HepG2 (cell line): ENCODE results near the gene HIBADH. TPM values are rescaled to one million over a fixed set of nuclear protein-coding genes. Genes with fewer than 3 reads are reported as not detected.

Experiments
- ATAC-seq: fragments of 200-7000 bp; cut with Tn5 transposase; 3 replicates; pipeline ENCODE4 v1.9.1; 2020; ENCODE audit warnings: mild to moderate bottlenecking, moderate library complexity
- BruUV-seq: library from RNA; stranded (reverse); fragments of 400-500 nt; replicated peaks from 2 replicates; lab custom pipeline; 2021; lab: Mats Ljungman, UMichigan
- CTCF ChIA-PET: fragments of 300-600 bp; formaldehyde crosslinking; extraction: SDS; loops from one replicate; lab custom pipeline; 2021; ENCODE audit warnings: low total read pairs, inconsistent platforms, low intra/inter-chr PET ratio; lab: Yijun Ruan, JAX
- POLR2A ChIA-PET: fragments of 350-600 bp; sonication (Branson Sonifier 250); formaldehyde crosslinking; loops from one replicate; lab custom pipeline; 2020; ENCODE audit warnings: antibody characterized with exemption, inconsistent platforms; lab: Yijun Ruan, JAX
- DNase-seq: peaks from one replicate; pipeline ENCODE4 v3.0.0-alpha.2; 2015; ENCODE audit warnings: low spot score
- FAIRE-seq: peaks from 3 replicates; lab custom pipeline; 2011; peaks lifted over from hg19 to GRCh38; lab: Jason Lieb, UNC
- H2AFZ ChIP-seq: one replicate; pipeline ENCODE4 v1.6.1; 2011; ENCODE audit warnings: low read length, inconsistent platforms
- H3K27ac ChIP-seq: fragments of 300-600 bp; 3 replicates; pipeline ENCODE4 v1.8.0; 2011; ENCODE audit warnings: mixed run types, mild to moderate bottlenecking, mixed read lengths, low read length, inconsistent platforms; ENCODE audit not compliant: insufficient read depth; ENCODE audit errors: extremely low read length
- H3K27me3 ChIP-seq, 2 experiments: fragments of 200-600 bp in 1 of 2; 2 replicates in 1 of 2; 3 replicates in 1 of 2; pipeline versions ENCODE4 v1.6.0 to v1.8.0; 2011; ENCODE audit warnings: low read length in 2 of 2, mild to moderate bottlenecking in 2 of 2, moderate library complexity in 2 of 2, inconsistent platforms in 1 of 2; ENCODE audit not compliant: insufficient read depth in 2 of 2, control insufficient read depth in 1 of 2
- H3K36me3 ChIP-seq, 2 experiments: fragments of 200-600 bp in 1 of 2; replicated peaks in 1 of 2; 2 replicates in 1 of 2; 3 replicates in 1 of 2; pipeline versions ENCODE4 v1.5.1 to v1.8.0; 2011; ENCODE audit warnings: low read length in 2 of 2, inconsistent platforms in 1 of 2; ENCODE audit not compliant: insufficient read depth in 2 of 2, control insufficient read depth in 1 of 2
- H3K4me1 ChIP-seq: 2 replicates; pipeline ENCODE4 v1.5.1; 2012; ENCODE audit warnings: low read length, inconsistent platforms; ENCODE audit not compliant: insufficient read depth
- H3K4me2 ChIP-seq: 2 replicates; pipeline ENCODE4 v1.6.0; 2011; ENCODE audit warnings: low read depth, low read length, inconsistent platforms
- H3K4me3 ChIP-seq, 3 experiments: fragments of 200-600 bp in 1 of 3; sonication (generic), shearing (Covaris generic) in 1 of 3; replicated peaks in 1 of 3; 2 replicates each; pipeline ENCODE4 v1.5.1; 2011 to 2016; ENCODE audit warnings: low read length in 3 of 3, inconsistent platforms in 2 of 3, low read depth in 2 of 3, mild to moderate bottlenecking in 2 of 3, control low read depth in 1 of 3, mixed read lengths in 1 of 3; ENCODE audit not compliant: insufficient read depth in 1 of 3
- H3K79me2 ChIP-seq: one replicate; pipeline ENCODE4 v1.6.1; 2011; ENCODE audit warnings: low read length, inconsistent platforms; ENCODE audit not compliant: insufficient read depth
- H3K9ac ChIP-seq: 2 replicates; pipeline ENCODE4 v1.6.0; 2011; ENCODE audit warnings: mild to moderate bottlenecking, low read depth, low read length, inconsistent platforms; ENCODE audit not compliant: insufficient read depth
- H3K9me3 ChIP-seq: 2 replicates; pipeline ENCODE4 v1.5.1; 2012; ENCODE audit warnings: mild to moderate bottlenecking, low read length
- H4K20me1 ChIP-seq: 2 replicates; pipeline ENCODE4 v1.6.0; 2011; ENCODE audit warnings: inconsistent platforms, mild to moderate bottlenecking, low read length, moderate library complexity; ENCODE audit not compliant: insufficient read depth
- CTCF ChIP-seq: sonication (generic); formaldehyde crosslinking; IDR thresholded peaks from 2 replicates; pipeline ENCODE4 v1.5.0; 2020; ENCODE audit warnings: mild to moderate bottlenecking, missing genetic modification reagents, moderate library complexity
- FOXP1 ChIP-seq, 2 experiments: fragments of 450-650 bp in 1 of 2; IDR thresholded peaks; 2 replicates each; pipeline ENCODE4 v1.6.1; 2017 to 2018; ENCODE audit warnings: antibody characterized with exemption in 1 of 2
- KLF9 ChIP-seq: IDR thresholded peaks from 2 replicates; pipeline ENCODE4 v1.6.1; 2016; ENCODE audit warnings: low read depth
- PLRG1 ChIP-seq: fragments of 450-650 bp; conservative IDR thresholded peaks from 2 replicates; pipeline ENCODE4 v1.6.1; 2016
- PRPF4 ChIP-seq: fragments of 200-400 bp; formaldehyde crosslinking; IDR thresholded peaks from 2 replicates; pipeline ENCODE4 v1.6.1; 2016; ENCODE audit warnings: low read length, low read depth; ENCODE audit not compliant: poor library complexity, severe bottlenecking
- RFX3 ChIP-seq: IDR thresholded peaks from 2 replicates; pipeline ENCODE4 v1.6.1; 2016; ENCODE audit warnings: missing biosample characterization, missing genetic modification reagents
- ZBTB14 ChIP-seq: sonication (generic); formaldehyde crosslinking; IDR thresholded peaks from 2 replicates; pipeline ENCODE4 v1.4.0; 2020; ENCODE audit warnings: missing genetic modification reagents
- ZNF20 ChIP-seq: sonication (generic); formaldehyde crosslinking; IDR thresholded peaks from 2 replicates; pipeline ENCODE4 v1.4.0; 2020; ENCODE audit warnings: mild to moderate bottlenecking, moderate library complexity, missing genetic modification reagents
- WGBS: methylation state at CpG from one replicate; pipeline ENCODE4 v1.1.6; 2017; ENCODE audit warnings: low lambda C conversion rate; 5-methylcytosine and 5-hydroxymethylcytosine counted together
- in situ Hi-C: cut with HindIII; loops from 2 replicates; pipeline ENCODE4 v1.10.0; 2017; ENCODE audit warnings: low pct_unique_long_range_greater_than_20kb; ENCODE audit not compliant: extremely low pct_ligation_motif_present
- intact Hi-C: fragments of 100-400 bp; cut with micrococcal nuclease; formaldehyde crosslinking; loops from one replicate; pipeline ENCODE4 v1.10.0; 2022; ENCODE audit not compliant: unreplicated experiment
- polyA plus RNA-seq, 8 experiments: library from polyadenylated mRNA; depleted of rRNA in 3 of 8; stranded (reverse) in 7 of 8; unstranded in 1 of 8; fragments of >200 nt; fragmentation: Illumina TruSeq in 4 of 8; extraction: Trizol in 4 of 8; gene quantifications; 2 replicates each; pipeline versions ENCODE4 v1.2.1 to v1.2.3, GENCODE V29; 2011 to 2016; ENCODE audit warnings: low read depth in 4 of 8, missing spikeins in 1 of 8, mixed read lengths in 1 of 8; ENCODE audit not compliant: insufficient read depth in 1 of 8
- total RNA-seq, 5 experiments: library from RNA; depleted of rRNA; stranded (reverse); fragments of >200 nt; fragmentation: Illumina TruSeq; extraction: Trizol; gene quantifications; 2 replicates each; pipeline ENCODE4 v1.2.3, GENCODE V29; 2016; ENCODE audit warnings: low read depth in 1 of 5

HIBADH gene
- total and polyA plus RNA-seq, 2 of the 13 experiments (the other 11 are each of a cell fraction or from before 2014, with no cell fraction given) = 49.9 to 59.5 TPM

- intact Hi-C loops (loop anchor here (10.0 kb wide), 1 partner anchor 409 kb away; no protein-coding TSS in a partner anchor), in situ Hi-C loops (no loop called here)
- Histone ChIP-seq H3K36me3 (no peaks in the 10 kb centered on the region; a peak in 1 of 5 replicates), H3K4me1 (peaks cover 71% of the 10 kb centered on the region), H3K9me3 (no peaks in the 10 kb centered on the region), H3K27me3 (no peaks in the 10 kb centered on the region), H4K20me1 (no peaks in the 10 kb centered on the region), H3K4me3 (no peak overlapping the region), H3K9ac (no peak overlapping the region), H3K79me2 (no peaks in the 10 kb centered on the region), H3K4me2 (no peak overlapping the region), H2AFZ (no peak overlapping the region), H3K27ac (peak overlapping the region; percentile 70)
- no peak for ATAC-seq
- 95% methylated on average over 2 of the region's 2 CpGs for WGBS
- CTCF ChIA-PET = no interaction called here
- TF ChIP-seq PRPF4 (no peak), ZNF20 (no peak), KLF9 (CRISPR knock-in tag) (no peak), ZBTB14 (CRISPR knock-in tag) (no peak), PLRG1 (no peak), RFX3 (peak; percentile 57), FOXP1 (IDR thresholded peaks at IDR 0.05) (no peak), FOXP1 (CRISPR knock-in tag; IDR thresholded peaks at IDR 0.05) (no peak), CTCF (CRISPR knock-in tag) (no peak)
- POLR2A ChIA-PET = interaction anchor here (1.1 kb wide), 1 partner anchor 59 kb away, joined by 3 read pairs; the partner anchor contains the start of gene HIBADH
- DNase-seq = peak; percentile 14
- no TSS peak for BruUV-seq
- no peak for FAIRE-seq
These were observed 58.9 kb downstream of the HIBADH start for GRCh38 chr7:27603813-27604212.
